Ishikawa (cell line): ENCODE results near the gene RPL26.

Experiments
- CEBPB ChIP-seq: IDR thresholded peaks from 2 replicates; pipeline ENCODE4 v1.6.1; 2012
- CREB1 ChIP-seq: IDR thresholded peaks from 2 replicates; pipeline ENCODE4 v1.6.1; 2012; ENCODE audit warnings: low read depth
- EGR1 ChIP-seq: IDR thresholded peaks from 2 replicates; pipeline ENCODE4 v1.6.1; 2012
- EP300 ChIP-seq: IDR thresholded peaks from 2 replicates; pipeline ENCODE4 v1.6.1; 2012; ENCODE audit warnings: borderline replicate concordance
- FOXM1 ChIP-seq: IDR thresholded peaks from 2 replicates; pipeline ENCODE4 v1.6.1; 2012; ENCODE audit warnings: low read depth, borderline replicate concordance
- MAX ChIP-seq: IDR thresholded peaks from 2 replicates; pipeline ENCODE4 v1.6.1; 2012
- NFIC ChIP-seq: IDR thresholded peaks from 2 replicates; pipeline ENCODE4 v1.6.1; 2012
- RAD21 ChIP-seq: IDR thresholded peaks from 2 replicates; pipeline ENCODE4 v1.6.1; 2012; ENCODE audit warnings: low read depth
- REST ChIP-seq: IDR thresholded peaks from 2 replicates; pipeline ENCODE4 v1.6.1; 2012; ENCODE audit warnings: low read depth, mild to moderate bottlenecking
- TAF1 ChIP-seq: IDR thresholded peaks from 2 replicates; pipeline ENCODE4 v1.6.1; 2012; ENCODE audit warnings: low read depth, mild to moderate bottlenecking
- TCF12 ChIP-seq: IDR thresholded peaks from 2 replicates; pipeline ENCODE4 v1.6.1; 2012; ENCODE audit warnings: low read depth
- TEAD4 ChIP-seq: IDR thresholded peaks from 2 replicates; pipeline ENCODE4 v1.6.1; 2012
- USF1 ChIP-seq: IDR thresholded peaks from 2 replicates; pipeline ENCODE4 v1.6.1; 2012
- YY1 ChIP-seq: IDR thresholded peaks from 2 replicates; pipeline ENCODE4 v1.6.1; 2012; ENCODE audit warnings: low read depth
- ZBTB7A ChIP-seq: IDR thresholded peaks from 2 replicates; pipeline ENCODE4 v1.6.1; 2012; ENCODE audit warnings: low read depth

The RPL26 gene

GRCh38 chr17:8350339-8350738, 32.7 kb downstream of the RPL26 start:
- no peak for TF ChIP-seq TCF12
- no peak for TF ChIP-seq ZBTB7A
- TF ChIP-seq TEAD4 = no peak
- no peak for TF ChIP-seq RAD21
- TF ChIP-seq TAF1 = no peak
- TF ChIP-seq NFIC = no peak
- TF ChIP-seq YY1 = no peak
- no peak for TF ChIP-seq CREB1
- TF ChIP-seq CEBPB = no peak

GRCh38 chr17:8345951-8346665, 36.9 kb downstream of the RPL26 start:
- TF ChIP-seq USF1 = no peak
- no peak for TF ChIP-seq EP300
- no peak for TF ChIP-seq ZBTB7A
- no peak for TF ChIP-seq REST
- no peak for TF ChIP-seq YY1
- TF ChIP-seq TAF1 = no peak
- TF ChIP-seq NFIC = no peak
- no peak for TF ChIP-seq EGR1
- TF ChIP-seq CEBPB = no peak
- TF ChIP-seq MAX = no peak
- no peak for TF ChIP-seq TEAD4
- no peak for TF ChIP-seq CREB1
- no peak for TF ChIP-seq FOXM1
- no peak for TF ChIP-seq TCF12
- TF ChIP-seq RAD21 = no peak

- TF ChIP-seq MAX (no peak), REST (no peak), EP300 (no peak), YY1 (no peak), CEBPB (no peak)
These were observed 37.8 kb downstream of the RPL26 start for GRCh38 chr17:8345052-8345690.

GRCh38 chr17:8341456-8341855, 41.5 kb downstream of the RPL26 start:
- no peak for TF ChIP-seq ZBTB7A
- TF ChIP-seq FOXM1 = no peak
- TF ChIP-seq EGR1 = no peak
- TF ChIP-seq TAF1 = no peak
- no peak for TF ChIP-seq REST
- no peak for TF ChIP-seq RAD21
- TF ChIP-seq CEBPB = no peak
- TF ChIP-seq YY1 = no peak
- TF ChIP-seq MAX = no peak
- no peak for TF ChIP-seq USF1
- TF ChIP-seq EP300 = no peak
- TF ChIP-seq TEAD4 = no peak
- no peak for TF ChIP-seq TCF12
- no peak for TF ChIP-seq NFIC
- no peak for TF ChIP-seq CREB1
